HepG2 (cell line): ENCODE measurements around the gene ORMDL3. TPM values are rescaled to one million over a fixed set of nuclear protein-coding genes. Genes with fewer than 3 reads are reported as not detected.

Source experiments
- BCL3 ChIP-seq: sonication (generic); formaldehyde crosslinking; IDR thresholded peaks from 2 replicates; pipeline ENCODE4 v1.5.1; 2020; ENCODE audit warnings: mild to moderate bottlenecking, missing genetic modification reagents, moderate library complexity
- FOSL1 ChIP-seq: sonication (generic); formaldehyde crosslinking; IDR thresholded peaks from 2 replicates; pipeline ENCODE4 v1.9.0; 2021; ENCODE audit warnings: missing genetic modification reagents, borderline replicate concordance
- HOXA7 ChIP-seq: sonication (generic); formaldehyde crosslinking; IDR thresholded peaks from 2 replicates; pipeline ENCODE4 v1.8.1; 2022; ENCODE audit warnings: mild to moderate bottlenecking, missing genetic modification reagents, moderate library complexity
- ISL2 ChIP-seq: sonication (generic); formaldehyde crosslinking; IDR thresholded peaks from 2 replicates; pipeline ENCODE4 v1.5.0; 2020; ENCODE audit warnings: missing genetic modification reagents
- MIER2 ChIP-seq: IDR thresholded peaks from 2 replicates; pipeline ENCODE4 v1.6.1; 2016; ENCODE audit warnings: missing biosample characterization, missing genetic modification reagents
- MTF1 ChIP-seq: sonication (generic); formaldehyde crosslinking; IDR thresholded peaks from 2 replicates; pipeline ENCODE4 v1.5.0; 2020; ENCODE audit warnings: missing genetic modification reagents
- REXO4 ChIP-seq: sonication (generic); formaldehyde crosslinking; IDR thresholded peaks from 2 replicates; pipeline ENCODE4 v1.8.0; 2022; ENCODE audit warnings: missing genetic modification reagents, mild to moderate bottlenecking, borderline replicate concordance
- SETDB1 ChIP-seq: sonication (generic); formaldehyde crosslinking; IDR thresholded peaks from 2 replicates; pipeline ENCODE4 v1.5.1; 2020; ENCODE audit warnings: missing genetic modification reagents, mild to moderate bottlenecking, borderline replicate concordance
- TP53 ChIP-seq: sonication (generic); formaldehyde crosslinking; conservative IDR thresholded peaks from 2 replicates; pipeline ENCODE4 v1.4.0; 2020; ENCODE audit warnings: missing genetic modification reagents
- ZNF33B ChIP-seq: sonication (generic); formaldehyde crosslinking; IDR thresholded peaks from 2 replicates; pipeline ENCODE4 v1.5.1; 2020; ENCODE audit warnings: mild to moderate bottlenecking, missing genetic modification reagents
- ZNF451 ChIP-seq: sonication (generic); formaldehyde crosslinking; IDR thresholded peaks from 2 replicates; pipeline ENCODE4 v1.5.0; 2020; ENCODE audit warnings: mild to moderate bottlenecking, missing genetic modification reagents
- ZNF570 ChIP-seq: sonication (generic); formaldehyde crosslinking; IDR thresholded peaks from 2 replicates; pipeline ENCODE4 v1.4.0; 2020; ENCODE audit warnings: mild to moderate bottlenecking, missing genetic modification reagents, borderline replicate concordance
- ZNF747 ChIP-seq: sonication (generic); formaldehyde crosslinking; IDR thresholded peaks from 2 replicates; pipeline ENCODE4 v1.8.1; 2023; ENCODE audit warnings: missing genetic modification reagents, mild to moderate bottlenecking, borderline replicate concordance
- polyA plus RNA-seq, 8 experiments: library from polyadenylated mRNA; depleted of rRNA in 3 of 8; stranded (reverse) in 7 of 8; unstranded in 1 of 8; fragments of >200 nt; fragmentation: Illumina TruSeq in 4 of 8; extraction: Trizol in 4 of 8; gene quantifications; 2 replicates each; pipeline versions ENCODE4 v1.2.1 to v1.2.3, GENCODE V29; 2011 to 2016; ENCODE audit warnings: low read depth in 4 of 8, missing spikeins in 1 of 8, mixed read lengths in 1 of 8; ENCODE audit not compliant: insufficient read depth in 1 of 8
- total RNA-seq, 5 experiments: library from RNA; depleted of rRNA; stranded (reverse); fragments of >200 nt; fragmentation: Illumina TruSeq; extraction: Trizol; gene quantifications; 2 replicates each; pipeline ENCODE4 v1.2.3, GENCODE V29; 2016; ENCODE audit warnings: low read depth in 1 of 5
- TF ChIP-seq, protein P1 (sequence below): sonication (generic); formaldehyde crosslinking; IDR thresholded peaks from 2 replicates; pipeline ENCODE4 v1.4.0; 2020; ENCODE audit warnings: missing genetic modification reagents, mild to moderate bottlenecking, borderline replicate concordance
- TF ChIP-seq, protein P2 (sequence below): IDR thresholded peaks from 2 replicates; pipeline ENCODE4 v1.4.0; 2020; ENCODE audit warnings: mild to moderate bottlenecking, missing genetic modification reagents
- TF ChIP-seq, protein P3 (sequence below): sonication (generic); formaldehyde crosslinking; IDR thresholded peaks from 2 replicates; pipeline ENCODE4 v1.5.0; 2020; ENCODE audit warnings: mild to moderate bottlenecking, missing genetic modification reagents
- TF ChIP-seq, protein P4 (sequence below): sonication (generic); formaldehyde crosslinking; IDR thresholded peaks from 2 replicates; pipeline ENCODE4 v1.9.0; 2021; ENCODE audit warnings: missing genetic modification reagents, mild to moderate bottlenecking, borderline replicate concordance

ORMDL3 gene
- total and polyA plus RNA-seq, 2 of the 13 experiments (the other 11 are each of a cell fraction or from before 2014, with no cell fraction given): 181 to 384 TPM

GRCh38 chr17:39926588-39927100 lies 757 bp downstream of the ORMDL3 start (continued):
- TF ChIP-seq, protein P1, sequence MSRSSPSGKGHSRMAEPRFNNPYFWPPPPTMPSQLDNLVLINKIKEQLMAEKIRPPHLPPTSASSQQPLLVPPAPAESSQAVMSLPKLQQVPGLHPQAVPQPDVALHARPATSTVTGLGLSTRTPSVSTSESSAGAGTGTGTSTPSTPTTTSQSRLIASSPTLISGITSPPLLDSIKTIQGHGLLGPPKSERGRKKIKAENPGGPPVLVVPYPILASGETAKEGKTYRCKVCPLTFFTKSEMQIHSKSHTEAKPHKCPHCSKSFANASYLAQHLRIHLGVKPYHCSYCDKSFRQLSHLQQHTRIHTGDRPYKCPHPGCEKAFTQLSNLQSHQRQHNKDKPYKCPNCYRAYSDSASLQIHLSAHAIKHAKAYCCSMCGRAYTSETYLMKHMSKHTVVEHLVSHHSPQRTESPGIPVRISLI (CRISPR knock-in tag): 0 out of 2 replicates have a peak, but pooled peaks have one; percentile 32
- TF ChIP-seq BCL3: peak; percentile 63
- no peak for TF ChIP-seq HOXA7 (CRISPR knock-in tag)
- no peak for TF ChIP-seq MTF1 (CRISPR knock-in tag)
- TF ChIP-seq ZNF33B: 0 out of 2 replicates have a peak, but pooled peaks have one; percentile 32
- TF ChIP-seq, protein P2, sequence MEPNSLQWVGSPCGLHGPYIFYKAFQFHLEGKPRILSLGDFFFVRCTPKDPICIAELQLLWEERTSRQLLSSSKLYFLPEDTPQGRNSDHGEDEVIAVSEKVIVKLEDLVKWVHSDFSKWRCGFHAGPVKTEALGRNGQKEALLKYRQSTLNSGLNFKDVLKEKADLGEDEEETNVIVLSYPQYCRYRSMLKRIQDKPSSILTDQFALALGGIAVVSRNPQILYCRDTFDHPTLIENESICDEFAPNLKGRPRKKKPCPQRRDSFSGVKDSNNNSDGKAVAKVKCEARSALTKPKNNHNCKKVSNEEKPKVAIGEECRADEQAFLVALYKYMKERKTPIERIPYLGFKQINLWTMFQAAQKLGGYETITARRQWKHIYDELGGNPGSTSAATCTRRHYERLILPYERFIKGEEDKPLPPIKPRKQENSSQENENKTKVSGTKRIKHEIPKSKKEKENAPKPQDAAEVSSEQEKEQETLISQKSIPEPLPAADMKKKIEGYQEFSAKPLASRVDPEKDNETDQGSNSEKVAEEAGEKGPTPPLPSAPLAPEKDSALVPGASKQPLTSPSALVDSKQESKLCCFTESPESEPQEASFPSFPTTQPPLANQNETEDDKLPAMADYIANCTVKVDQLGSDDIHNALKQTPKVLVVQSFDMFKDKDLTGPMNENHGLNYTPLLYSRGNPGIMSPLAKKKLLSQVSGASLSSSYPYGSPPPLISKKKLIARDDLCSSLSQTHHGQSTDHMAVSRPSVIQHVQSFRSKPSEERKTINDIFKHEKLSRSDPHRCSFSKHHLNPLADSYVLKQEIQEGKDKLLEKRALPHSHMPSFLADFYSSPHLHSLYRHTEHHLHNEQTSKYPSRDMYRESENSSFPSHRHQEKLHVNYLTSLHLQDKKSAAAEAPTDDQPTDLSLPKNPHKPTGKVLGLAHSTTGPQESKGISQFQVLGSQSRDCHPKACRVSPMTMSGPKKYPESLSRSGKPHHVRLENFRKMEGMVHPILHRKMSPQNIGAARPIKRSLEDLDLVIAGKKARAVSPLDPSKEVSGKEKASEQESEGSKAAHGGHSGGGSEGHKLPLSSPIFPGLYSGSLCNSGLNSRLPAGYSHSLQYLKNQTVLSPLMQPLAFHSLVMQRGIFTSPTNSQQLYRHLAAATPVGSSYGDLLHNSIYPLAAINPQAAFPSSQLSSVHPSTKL: no peak
- TF ChIP-seq, protein P3, sequence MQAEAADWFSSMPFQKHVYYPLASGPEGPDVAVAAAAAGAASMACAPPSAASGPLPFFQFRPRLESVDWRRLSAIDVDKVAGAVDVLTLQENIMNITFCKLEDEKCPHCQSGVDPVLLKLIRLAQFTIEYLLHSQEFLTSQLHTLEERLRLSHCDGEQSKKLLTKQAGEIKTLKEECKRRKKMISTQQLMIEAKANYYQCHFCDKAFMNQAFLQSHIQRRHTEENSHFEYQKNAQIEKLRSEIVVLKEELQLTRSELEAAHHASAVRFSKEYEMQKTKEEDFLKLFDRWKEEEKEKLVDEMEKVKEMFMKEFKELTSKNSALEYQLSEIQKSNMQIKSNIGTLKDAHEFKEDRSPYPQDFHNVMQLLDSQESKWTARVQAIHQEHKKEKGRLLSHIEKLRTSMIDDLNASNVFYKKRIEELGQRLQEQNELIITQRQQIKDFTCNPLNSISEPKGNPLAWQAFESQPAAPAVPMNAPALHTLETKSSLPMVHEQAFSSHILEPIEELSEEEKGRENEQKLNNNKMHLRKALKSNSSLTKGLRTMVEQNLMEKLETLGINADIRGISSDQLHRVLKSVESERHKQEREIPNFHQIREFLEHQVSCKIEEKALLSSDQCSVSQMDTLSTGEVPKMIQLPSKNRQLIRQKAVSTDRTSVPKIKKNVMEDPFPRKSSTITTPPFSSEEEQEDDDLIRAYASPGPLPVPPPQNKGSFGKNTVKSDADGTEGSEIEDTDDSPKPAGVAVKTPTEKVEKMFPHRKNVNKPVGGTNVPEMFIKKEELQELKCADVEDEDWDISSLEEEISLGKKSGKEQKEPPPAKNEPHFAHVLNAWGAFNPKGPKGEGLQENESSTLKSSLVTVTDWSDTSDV (CRISPR knock-in tag): 0 out of 2 replicates have a peak, but pooled peaks have one; percentile 27
- TF ChIP-seq ZNF570 (CRISPR knock-in tag): no peak
- no peak for TF ChIP-seq ISL2
- TF ChIP-seq TP53: no peak
- no peak for TF ChIP-seq SETDB1
- TF ChIP-seq REXO4 (CRISPR knock-in tag): no peak
- no peak; the same call in 1 of the 2 replicates for TF ChIP-seq ZNF747 (CRISPR knock-in tag)
- TF ChIP-seq, protein P4, sequence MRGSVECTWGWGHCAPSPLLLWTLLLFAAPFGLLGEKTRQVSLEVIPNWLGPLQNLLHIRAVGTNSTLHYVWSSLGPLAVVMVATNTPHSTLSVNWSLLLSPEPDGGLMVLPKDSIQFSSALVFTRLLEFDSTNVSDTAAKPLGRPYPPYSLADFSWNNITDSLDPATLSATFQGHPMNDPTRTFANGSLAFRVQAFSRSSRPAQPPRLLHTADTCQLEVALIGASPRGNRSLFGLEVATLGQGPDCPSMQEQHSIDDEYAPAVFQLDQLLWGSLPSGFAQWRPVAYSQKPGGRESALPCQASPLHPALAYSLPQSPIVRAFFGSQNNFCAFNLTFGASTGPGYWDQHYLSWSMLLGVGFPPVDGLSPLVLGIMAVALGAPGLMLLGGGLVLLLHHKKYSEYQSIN (CRISPR knock-in tag): no peak
- TF ChIP-seq MIER2: peak; percentile 20; the same call in 1 of the 2 replicates
- TF ChIP-seq FOSL1 (CRISPR knock-in tag): no peak
- TF ChIP-seq ZNF451 (CRISPR knock-in tag): 0 out of 2 replicates have a peak, but pooled peaks have one; percentile 15
